HepG2 (cell line): Measurements from ENCODE around the gene FHIT. TPM values are rescaled to one million over a fixed set of nuclear protein-coding genes. Genes with fewer than 3 reads are reported as not detected.

Source experiments
- AKAP8 ChIP-seq: sonication (generic); formaldehyde crosslinking; IDR thresholded peaks from 2 replicates; pipeline ENCODE4 v1.5.1; 2020; ENCODE audit warnings: mild to moderate bottlenecking, missing genetic modification reagents
- ARNTL ChIP-seq: sonication (generic); formaldehyde crosslinking; IDR thresholded peaks from 2 replicates; pipeline ENCODE4 v1.4.0; 2020; ENCODE audit warnings: mild to moderate bottlenecking, missing genetic modification reagents
- BATF2 ChIP-seq: sonication (generic); formaldehyde crosslinking; IDR thresholded peaks from 2 replicates; pipeline ENCODE4 v1.8.0; 2022; ENCODE audit warnings: mild to moderate bottlenecking, missing genetic modification reagents, moderate library complexity
- BHLHE40 ChIP-seq: IDR thresholded peaks from 2 replicates; pipeline ENCODE4 v1.6.1; 2011; ENCODE audit warnings: low read length, improper control_type of control experiment
- CREB1 ChIP-seq, 2 experiments: fragments of 450-650 bp in 1 of 2; IDR thresholded peaks; 2 replicates each; pipeline ENCODE4 v1.6.1; 2016 to 2017; ENCODE audit warnings: control low read depth in 1 of 2, mild to moderate bottlenecking in 1 of 2, missing compliant biosample characterization in 1 of 2, missing genetic modification characterization in 1 of 2
- DPF2 ChIP-seq: sonication (generic); formaldehyde crosslinking; IDR thresholded peaks from 2 replicates; pipeline ENCODE4 v1.4.0; 2020; ENCODE audit warnings: mild to moderate bottlenecking, low read depth, missing genetic modification reagents, borderline replicate concordance
- FOSL1 ChIP-seq: sonication (generic); formaldehyde crosslinking; IDR thresholded peaks from 2 replicates; pipeline ENCODE4 v1.9.0; 2021; ENCODE audit warnings: missing genetic modification reagents, borderline replicate concordance
- FOXP1 ChIP-seq, 2 experiments: fragments of 450-650 bp in 1 of 2; IDR thresholded peaks; 2 replicates each; pipeline ENCODE4 v1.6.1; 2017 to 2018; ENCODE audit warnings: antibody characterized with exemption in 1 of 2
- HOXD1 ChIP-seq: sonication (generic); formaldehyde crosslinking; IDR thresholded peaks from 2 replicates; pipeline ENCODE4 v1.5.0; 2020; ENCODE audit warnings: missing genetic modification reagents
- NR1H2 ChIP-seq: sonication (generic); formaldehyde crosslinking; IDR thresholded peaks from 2 replicates; pipeline ENCODE4 v1.8.1; 2022; ENCODE audit warnings: low read depth, missing genetic modification reagents, borderline replicate concordance
- PCBP2 ChIP-seq: fragments of 200-400 bp; formaldehyde crosslinking; optimal IDR thresholded peaks from 2 replicates; pipeline ENCODE3; 2018; ENCODE audit warnings: low read length, low read depth; ENCODE audit not compliant: poor library complexity, severe bottlenecking
- RAD21 ChIP-seq: fragments of 450-650 bp; formaldehyde crosslinking; IDR thresholded peaks from 2 replicates; pipeline ENCODE4 v1.5.0; 2020; ENCODE audit warnings: mild to moderate bottlenecking
- RARG ChIP-seq: sonication (generic); formaldehyde crosslinking; IDR thresholded peaks from 2 replicates; pipeline ENCODE4 v1.4.0; 2020; ENCODE audit warnings: low read depth, mild to moderate bottlenecking, missing genetic modification reagents
- SIN3B ChIP-seq: fragments of 150-350 bp; IDR thresholded peaks from 2 replicates; pipeline ENCODE4 v1.6.1; 2014; ENCODE audit warnings: low read length
- ZMAT3 ChIP-seq: sonication (generic); formaldehyde crosslinking; conservative IDR thresholded peaks from 2 replicates; pipeline ENCODE4 v1.7.0; 2021; ENCODE audit warnings: missing genetic modification reagents
- ZMAT5 ChIP-seq: sonication (generic); formaldehyde crosslinking; IDR thresholded peaks from 2 replicates; pipeline ENCODE4 v1.5.0; 2020; ENCODE audit warnings: mild to moderate bottlenecking, low read depth, missing genetic modification reagents, borderline replicate concordance
- ZNF33A ChIP-seq: sonication (generic); formaldehyde crosslinking; IDR thresholded peaks from 2 replicates; pipeline ENCODE4 v1.5.1; 2020; ENCODE audit warnings: missing genetic modification reagents, mild to moderate bottlenecking, moderate library complexity, borderline replicate concordance
- ZNF44 ChIP-seq: sonication (generic); formaldehyde crosslinking; IDR thresholded peaks from 2 replicates; pipeline ENCODE4 v1.5.1; 2020; ENCODE audit warnings: mild to moderate bottlenecking, missing genetic modification reagents
- ZNF460 ChIP-seq: sonication (generic); formaldehyde crosslinking; IDR thresholded peaks from 2 replicates; pipeline ENCODE4 v1.5.1; 2020; ENCODE audit warnings: missing genetic modification reagents, mild to moderate bottlenecking, borderline replicate concordance
- ZNF563 ChIP-seq: sonication (generic); formaldehyde crosslinking; IDR thresholded peaks from 2 replicates; pipeline ENCODE4 v1.8.0; 2022; ENCODE audit warnings: mild to moderate bottlenecking, moderate library complexity, missing genetic modification reagents
- ZNF7 ChIP-seq: IDR thresholded peaks from 2 replicates; pipeline ENCODE4 v1.6.1; 2016; ENCODE audit warnings: missing biosample characterization, missing genetic modification reagents
- ZNF710 ChIP-seq: sonication (generic); formaldehyde crosslinking; IDR thresholded peaks from 2 replicates; pipeline ENCODE4 v1.5.0; 2020; ENCODE audit warnings: mild to moderate bottlenecking, missing genetic modification reagents, borderline replicate concordance
- ZNF792 ChIP-seq: IDR thresholded peaks from 2 replicates; pipeline ENCODE4 v1.6.1; 2016
- ZNF891 ChIP-seq: sonication (generic); formaldehyde crosslinking; IDR thresholded peaks from 2 replicates; pipeline ENCODE4 v1.5.0; 2020; ENCODE audit warnings: mild to moderate bottlenecking, missing genetic modification reagents
- polyA plus RNA-seq, 8 experiments: library from polyadenylated mRNA; depleted of rRNA in 3 of 8; stranded (reverse) in 7 of 8; unstranded in 1 of 8; fragments of >200 nt; fragmentation: Illumina TruSeq in 4 of 8; extraction: Trizol in 4 of 8; gene quantifications; 2 replicates each; pipeline versions ENCODE4 v1.2.1 to v1.2.3, GENCODE V29; 2011 to 2016; ENCODE audit warnings: low read depth in 4 of 8, missing spikeins in 1 of 8, mixed read lengths in 1 of 8; ENCODE audit not compliant: insufficient read depth in 1 of 8
- total RNA-seq, 5 experiments: library from RNA; depleted of rRNA; stranded (reverse); fragments of >200 nt; fragmentation: Illumina TruSeq; extraction: Trizol; gene quantifications; 2 replicates each; pipeline ENCODE4 v1.2.3, GENCODE V29; 2016; ENCODE audit warnings: low read depth in 1 of 5
- TF ChIP-seq, protein P1 (sequence below): sonication (generic); formaldehyde crosslinking; IDR thresholded peaks from 2 replicates; pipeline ENCODE4 v1.4.0; 2020; ENCODE audit warnings: missing genetic modification reagents
- TF ChIP-seq, protein P2 (sequence below): sonication (generic); formaldehyde crosslinking; IDR thresholded peaks from 2 replicates; pipeline ENCODE4 v1.5.1; 2020; ENCODE audit warnings: missing genetic modification reagents, mild to moderate bottlenecking, borderline replicate concordance

FHIT gene
- total and polyA plus RNA-seq, 2 of the 13 experiments (the other 11 are each of a cell fraction or from before 2014, with no cell fraction given): 4.0 to 4.6 TPM

- TF ChIP-seq ZNF710 (CRISPR knock-in tag) (no peak), FOXP1 (IDR thresholded peaks at IDR 0.05) (no peak), FOXP1 (CRISPR knock-in tag; IDR thresholded peaks at IDR 0.05) (peak; percentile 91), SIN3B (no peak), ZNF792 (CRISPR knock-in tag) (no peak), HOXD1 (CRISPR knock-in tag) (peak; percentile 100), DPF2 (CRISPR knock-in tag) (peak; percentile 21; the same call in 1 of the 2 replicates), NR1H2 (CRISPR knock-in tag) (no peak), CREB1 (IDR thresholded peaks at IDR 0.05) (no peak), CREB1 (CRISPR knock-in tag; IDR thresholded peaks at IDR 0.05) (peak; percentile 48), PCBP2 (no peak), ZMAT3 (no peak), BATF2 (no peak), RAD21 (CRISPR knock-in tag) (no peak), ZNF33A (CRISPR knock-in tag) (no peak), FOSL1 (CRISPR knock-in tag) (peak; percentile 68; the same call in 1 of the 2 replicates), ZNF891 (CRISPR knock-in tag) (no peak), ZNF563 (CRISPR knock-in tag) (no peak), ZNF44 (CRISPR knock-in tag) (no peak), AKAP8 (CRISPR knock-in tag) (no peak), ZNF7 (CRISPR knock-in tag) (no peak), ZMAT5 (CRISPR knock-in tag) (no peak), ZNF460 (no peak), RARG (CRISPR knock-in tag) (no peak), BHLHE40 (no peak), ARNTL (no peak)
- TF ChIP-seq, protein P1, sequence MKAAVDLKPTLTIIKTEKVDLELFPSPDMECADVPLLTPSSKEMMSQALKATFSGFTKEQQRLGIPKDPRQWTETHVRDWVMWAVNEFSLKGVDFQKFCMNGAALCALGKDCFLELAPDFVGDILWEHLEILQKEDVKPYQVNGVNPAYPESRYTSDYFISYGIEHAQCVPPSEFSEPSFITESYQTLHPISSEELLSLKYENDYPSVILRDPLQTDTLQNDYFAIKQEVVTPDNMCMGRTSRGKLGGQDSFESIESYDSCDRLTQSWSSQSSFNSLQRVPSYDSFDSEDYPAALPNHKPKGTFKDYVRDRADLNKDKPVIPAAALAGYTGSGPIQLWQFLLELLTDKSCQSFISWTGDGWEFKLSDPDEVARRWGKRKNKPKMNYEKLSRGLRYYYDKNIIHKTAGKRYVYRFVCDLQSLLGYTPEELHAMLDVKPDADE (CRISPR knock-in tag): no peak
- TF ChIP-seq, protein P2, sequence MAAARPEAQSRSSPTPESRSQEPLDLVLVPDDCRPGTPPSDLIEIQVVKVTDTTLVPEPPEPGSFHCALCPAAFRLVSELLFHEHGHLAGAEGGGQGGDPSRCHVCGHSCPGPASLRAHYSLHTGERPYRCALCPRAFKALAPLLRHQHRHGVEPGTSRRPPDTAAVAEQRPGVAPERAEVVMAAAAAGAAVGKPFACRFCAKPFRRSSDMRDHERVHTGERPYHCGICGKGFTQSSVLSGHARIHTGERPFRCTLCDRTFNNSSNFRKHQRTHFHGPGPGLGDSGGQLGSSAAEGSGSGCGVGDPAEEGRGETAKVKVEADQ (CRISPR knock-in tag): no peak
Observed at GRCh38 chr3:60967141-60967540, 284.1 kb downstream of the FHIT start (continued).
